ENCODE data around the gene PKP1. TPM values are rescaled to one million over a fixed set of nuclear protein-coding genes. Genes with fewer than 3 reads are reported as not detected.

The PKP1 gene
- total and polyA plus RNA-seq, 7 donors = 0.32 to 6.7 (median 2.4) TPM

DNA sequence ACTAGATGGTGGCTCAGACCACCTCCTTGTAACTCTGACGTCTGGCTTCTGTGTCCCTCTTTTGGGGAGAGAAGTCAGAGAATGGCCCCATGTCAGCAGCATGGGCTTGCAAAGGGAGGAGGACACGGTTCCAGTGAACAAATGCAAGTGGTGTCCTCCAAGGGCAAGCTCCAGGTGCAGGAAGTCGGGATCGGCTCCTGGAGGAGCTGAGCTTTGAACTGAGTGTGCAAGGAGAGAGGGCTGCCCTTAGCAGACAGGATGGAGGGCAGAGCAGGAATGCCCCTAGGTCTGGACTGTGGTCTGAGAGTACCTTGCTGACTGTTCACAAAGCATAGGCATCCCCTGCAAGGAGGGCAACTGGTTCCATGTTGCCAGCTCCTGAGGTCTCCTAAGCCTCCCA lies 17.3 kb downstream of the PKP1 start:
- intact Hi-C loops (cut with DNase I) = no loop called here
- TF ChIP-seq, protein P1, sequence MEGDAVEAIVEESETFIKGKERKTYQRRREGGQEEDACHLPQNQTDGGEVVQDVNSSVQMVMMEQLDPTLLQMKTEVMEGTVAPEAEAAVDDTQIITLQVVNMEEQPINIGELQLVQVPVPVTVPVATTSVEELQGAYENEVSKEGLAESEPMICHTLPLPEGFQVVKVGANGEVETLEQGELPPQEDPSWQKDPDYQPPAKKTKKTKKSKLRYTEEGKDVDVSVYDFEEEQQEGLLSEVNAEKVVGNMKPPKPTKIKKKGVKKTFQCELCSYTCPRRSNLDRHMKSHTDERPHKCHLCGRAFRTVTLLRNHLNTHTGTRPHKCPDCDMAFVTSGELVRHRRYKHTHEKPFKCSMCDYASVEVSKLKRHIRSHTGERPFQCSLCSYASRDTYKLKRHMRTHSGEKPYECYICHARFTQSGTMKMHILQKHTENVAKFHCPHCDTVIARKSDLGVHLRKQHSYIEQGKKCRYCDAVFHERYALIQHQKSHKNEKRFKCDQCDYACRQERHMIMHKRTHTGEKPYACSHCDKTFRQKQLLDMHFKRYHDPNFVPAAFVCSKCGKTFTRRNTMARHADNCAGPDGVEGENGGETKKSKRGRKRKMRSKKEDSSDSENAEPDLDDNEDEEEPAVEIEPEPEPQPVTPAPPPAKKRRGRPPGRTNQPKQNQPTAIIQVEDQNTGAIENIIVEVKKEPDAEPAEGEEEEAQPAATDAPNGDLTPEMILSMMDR (IDR thresholded peaks at IDR 0.05) = no peak
- DNase-seq = no peak
- no peak for ATAC-seq
- Histone ChIP-seq H3K4me1 (no peaks in the 10 kb centered on the region), H3K27ac (no peak overlapping the region), H3K36me3 (ENCODE audit: insufficient read depth in 1 of 2, low read depth in 1 of 2) (no peaks in the 10 kb centered on the region), H3K27me3 (ENCODE audit: insufficient read depth in 3 of 3, low read length in 2 of 3) (no peaks in the 10 kb centered on the region), H3K4me3 (no peak overlapping the region), H3K9me3 (no peaks in the 10 kb centered on the region)
- WGBS, 3 donors = 67 to 88% (median 75%) methylated on average over 4 of the region's 4 CpGs

DNA sequence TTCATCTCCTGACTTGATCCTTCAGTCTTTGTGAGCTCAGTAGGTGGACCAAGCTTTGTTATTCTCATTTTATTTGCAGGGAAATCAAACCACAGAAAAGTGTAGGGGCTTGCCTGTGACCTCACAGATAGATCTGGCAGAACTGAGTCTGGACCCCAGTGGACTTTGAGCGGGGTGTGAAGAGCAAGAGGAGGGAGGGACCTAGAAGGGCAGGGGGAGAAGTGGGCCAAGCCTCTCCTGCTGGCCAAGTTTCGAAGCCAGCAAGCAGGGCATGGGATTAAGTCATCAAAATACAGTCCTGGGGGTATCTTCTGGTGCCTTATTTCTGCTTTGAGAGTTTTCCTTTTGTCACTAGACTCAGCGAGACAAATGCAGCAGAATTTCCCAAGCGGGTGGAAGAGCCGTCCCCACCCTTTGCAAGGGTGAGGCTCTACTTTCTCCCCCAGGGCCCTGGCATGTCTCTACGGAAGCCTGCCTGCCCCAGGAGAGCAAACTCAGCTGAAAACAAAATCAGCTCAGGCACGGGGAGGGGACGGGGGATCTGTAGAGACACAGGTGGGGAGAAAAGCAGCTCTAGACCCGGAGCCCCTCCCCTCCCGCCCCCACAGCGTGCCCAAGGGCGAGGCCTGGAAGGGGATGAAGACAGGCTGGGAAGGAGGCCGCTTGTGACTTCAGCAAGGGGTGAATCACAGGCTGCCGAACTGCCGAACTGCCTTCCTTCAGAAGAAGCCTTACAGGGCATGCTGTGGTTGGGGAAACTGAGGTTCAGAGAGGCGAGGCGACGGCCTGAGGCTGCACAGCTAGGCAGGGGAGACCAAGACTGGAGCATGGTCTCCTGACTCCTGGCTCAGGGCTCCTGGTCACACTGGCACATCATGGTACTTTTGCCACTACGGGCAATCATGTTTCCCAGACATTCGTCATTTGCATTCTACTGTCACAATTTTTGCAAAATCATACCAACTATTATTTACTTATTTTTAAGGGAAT lies 19.2 kb downstream of the PKP1 start:
- intact Hi-C loops (cut with DNase I) = no loop called here

DNA sequence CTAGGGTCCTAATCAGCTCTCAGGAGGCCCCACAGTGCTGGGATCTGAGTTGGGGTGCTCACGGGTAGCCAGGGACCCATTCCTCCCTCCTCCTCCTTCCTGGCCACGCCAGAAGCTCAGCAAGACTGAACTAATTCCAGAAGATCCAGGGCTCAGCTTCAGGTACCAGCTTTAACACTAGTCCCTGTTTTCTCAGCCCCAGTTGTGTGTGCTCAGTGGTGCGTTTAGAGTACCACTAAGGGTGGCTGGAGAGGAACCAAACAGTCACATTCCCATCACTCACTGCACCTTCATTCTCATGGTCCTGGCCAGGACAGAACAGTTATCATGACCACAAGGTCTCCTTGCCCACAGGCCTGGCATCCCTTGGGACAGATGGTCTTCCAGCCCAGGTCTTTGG lies 20.8 kb downstream of the PKP1 start:
- DNase-seq (no peak), ATAC-seq (no peak)
- WGBS, 3 donors = 91 to 98% (median 97%) methylated on average over 3 of the region's 3 CpGs
- no peak overlapping the region for H3K27ac ChIP-seq
- intact Hi-C loops (cut with DNase I) = no loop called here
- no peaks in the 10 kb centered on the region for H3K4me1 ChIP-seq
- TF ChIP-seq, protein P1 (IDR thresholded peaks at IDR 0.05) = no peak
- H3K9me3 ChIP-seq = no peaks in the 10 kb centered on the region
- H3K27me3 ChIP-seq (ENCODE audit: insufficient read depth in 3 of 3, low read length in 2 of 3) = no peaks in the 10 kb centered on the region
- no peak overlapping the region for H3K4me3 ChIP-seq
- no peaks in the 10 kb centered on the region for H3K36me3 ChIP-seq (ENCODE audit: insufficient read depth in 1 of 2, low read depth in 1 of 2)

More for the DNA sequence above, 19.2 kb downstream of the PKP1 start:
- ATAC-seq (no peak), DNase-seq (no peak)
- no peak overlapping the region for H3K4me3 ChIP-seq
- H3K27ac ChIP-seq = no peak overlapping the region
- 60 to 81% (median 64%) methylated on average over 18 to 20 of the region's 20 CpGs for WGBS, 3 donors
- H3K9me3 ChIP-seq = no peaks in the 10 kb centered on the region
- no peaks in the 10 kb centered on the region for H3K27me3 ChIP-seq (ENCODE audit: insufficient read depth in 3 of 3, low read length in 2 of 3)
- TF ChIP-seq, protein P1 (IDR thresholded peaks at IDR 0.05) = no peak
- no peaks in the 10 kb centered on the region for H3K36me3 ChIP-seq (ENCODE audit: insufficient read depth in 1 of 2, low read depth in 1 of 2)
- H3K4me1 ChIP-seq = no peaks in the 10 kb centered on the region

DNA sequence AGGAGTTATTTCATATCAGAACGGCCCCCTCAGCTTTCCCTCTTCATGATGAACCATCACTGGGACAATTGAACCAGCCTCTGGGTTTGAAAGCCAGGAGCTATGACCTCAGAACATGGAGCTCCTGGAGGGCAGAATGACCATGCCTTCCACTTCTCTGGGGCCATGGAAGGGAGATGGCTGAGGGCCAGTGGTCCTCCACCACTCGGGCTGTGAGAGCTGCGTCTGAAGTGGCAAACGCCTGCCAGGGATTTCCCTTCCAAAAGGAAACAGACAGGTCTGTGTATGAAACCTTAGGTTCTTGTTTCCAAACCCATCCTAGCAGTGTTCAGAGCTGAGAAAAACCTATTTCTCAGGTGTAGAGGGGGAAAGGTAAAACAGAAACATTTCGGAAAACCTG lies 22.5 kb downstream of the PKP1 start:
- intact Hi-C loops (cut with DNase I) = loop anchor here in 1 of 2 donors (5.0 kb wide), 1 partner anchor 49 kb away; no protein-coding TSS in a partner anchor
- ATAC-seq (no peak), DNase-seq (no peak)
- no peaks in the 10 kb centered on the region for H3K36me3 ChIP-seq (ENCODE audit: insufficient read depth in 1 of 2, low read depth in 1 of 2)
- H3K4me1 ChIP-seq = peaks cover 6% of the 10 kb centered on the region
- H3K4me3 ChIP-seq = no peak overlapping the region
- no peaks in the 10 kb centered on the region for H3K9me3 ChIP-seq
- H3K27me3 ChIP-seq (ENCODE audit: insufficient read depth in 3 of 3, low read length in 2 of 3) = no peaks in the 10 kb centered on the region
- no peak overlapping the region for H3K27ac ChIP-seq
- TF ChIP-seq, protein P1 (IDR thresholded peaks at IDR 0.05) = no peak
- 67 to 76% (median 74%) methylated on average over 5 of the region's 5 CpGs for WGBS, 3 donors

Data from psoas muscle (tissue), 8 donors.